Measurements from ENCODE around the gene C8A.

- TF ChIP-seq CTCF (IDR thresholded peaks at IDR 0.05 in 2 of 3, conservative IDR thresholded peaks at IDR 0.05 in 1 of 3; ENCODE audit: control insufficient read depth in 2 of 3, extremely low read depth in 1 of 3, insufficient read depth in 1 of 3, low read depth in 3 of 3, low read length in 3 of 3), result no peak
- no peak for TF ChIP-seq NR2F1 (conservative IDR thresholded peaks at IDR 0.05)
- TF ChIP-seq, protein P1, sequence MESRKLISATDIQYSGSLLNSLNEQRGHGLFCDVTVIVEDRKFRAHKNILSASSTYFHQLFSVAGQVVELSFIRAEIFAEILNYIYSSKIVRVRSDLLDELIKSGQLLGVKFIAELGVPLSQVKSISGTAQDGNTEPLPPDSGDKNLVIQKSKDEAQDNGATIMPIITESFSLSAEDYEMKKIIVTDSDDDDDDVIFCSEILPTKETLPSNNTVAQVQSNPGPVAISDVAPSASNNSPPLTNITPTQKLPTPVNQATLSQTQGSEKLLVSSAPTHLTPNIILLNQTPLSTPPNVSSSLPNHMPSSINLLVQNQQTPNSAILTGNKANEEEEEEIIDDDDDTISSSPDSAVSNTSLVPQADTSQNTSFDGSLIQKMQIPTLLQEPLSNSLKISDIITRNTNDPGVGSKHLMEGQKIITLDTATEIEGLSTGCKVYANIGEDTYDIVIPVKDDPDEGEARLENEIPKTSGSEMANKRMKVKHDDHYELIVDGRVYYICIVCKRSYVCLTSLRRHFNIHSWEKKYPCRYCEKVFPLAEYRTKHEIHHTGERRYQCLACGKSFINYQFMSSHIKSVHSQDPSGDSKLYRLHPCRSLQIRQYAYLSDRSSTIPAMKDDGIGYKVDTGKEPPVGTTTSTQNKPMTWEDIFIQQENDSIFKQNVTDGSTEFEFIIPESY (IDR thresholded peaks at IDR 0.05), result no peak
- TF ChIP-seq NFIC (IDR thresholded peaks at IDR 0.05; ENCODE audit: low read depth, low read length), result no peak
- TF ChIP-seq SMC3 (IDR thresholded peaks at IDR 0.05; ENCODE audit: borderline replicate concordance, low read length), result no peak
- TF ChIP-seq ZNF384 (IDR thresholded peaks at IDR 0.05; ENCODE audit: borderline replicate concordance, low read depth, low read length), result no peak
- TF ChIP-seq BCL3 (IDR thresholded peaks at IDR 0.05; ENCODE audit: borderline replicate concordance, insufficient read depth, low read depth, low read length, poor library complexity, severe bottlenecking), result no peak
- TF ChIP-seq ZNF24 (IDR thresholded peaks at IDR 0.05), result no peak
- no peak for TF ChIP-seq TAF1 (IDR thresholded peaks at IDR 0.05; ENCODE audit: borderline replicate concordance, low read depth, low read length)
- TF ChIP-seq BRCA1 (IDR thresholded peaks at IDR 0.05; ENCODE audit: low read depth, low read length), result no peak
- TF ChIP-seq REST (IDR thresholded peaks at IDR 0.05; ENCODE audit: low read depth, low read length), result no peak
- TF ChIP-seq RBBP5 (conservative IDR thresholded peaks at IDR 0.05), result no peak
- no peak for TF ChIP-seq ZZZ3 (IDR thresholded peaks at IDR 0.05; ENCODE audit: control insufficient read depth, insufficient read length, low read depth)
Observed at GRCh38 chr1:56897150-56898004, 42.8 kb downstream of the C8A start.

Data from GM12878 (cell line).